LNCaP clone FGC (cell line): ENCODE measurements around the gene FCN1.

ENCODE experiments used
- DNase-seq: peaks from one replicate; pipeline ENCODE4 v3.0.0-alpha.2; 2011; ENCODE audit warnings: low read depth
- H3K4me3 ChIP-seq: 2 replicates; pipeline ENCODE4 v1.5.1; 2011; ENCODE audit warnings: mild to moderate bottlenecking, low read depth, low read length, control low read depth
- CTCF ChIP-seq: IDR thresholded peaks from 2 replicates; pipeline ENCODE4 v1.5.1; 2012; ENCODE audit warnings: mild to moderate bottlenecking; ENCODE audit not compliant: control insufficient read depth, insufficient read depth; ENCODE audit errors: extremely low read depth

Gene FCN1

GRCh38 chr9:134908524-134909309 lies 9.0 kb downstream of the FCN1 start:
- no peak overlapping the region for H3K4me3 ChIP-seq
- DNase-seq, result no peak
- TF ChIP-seq CTCF, result no peak

GRCh38 chr9:134902936-134903335 lies 14.8 kb downstream of the FCN1 start:
- no peak for TF ChIP-seq CTCF
- H3K4me3 ChIP-seq, result no peak overlapping the region
- DNase-seq, result no peak

GRCh38 chr9:134899818-134900217 lies 17.9 kb downstream of the FCN1 start:
- DNase-seq, result no peak
- H3K4me3 ChIP-seq, result no peak overlapping the region
- TF ChIP-seq CTCF, result peak; percentile 17; the same call in 1 of the 2 replicates

- no peak for DNase-seq
- TF ChIP-seq CTCF, result no peak
- H3K4me3 ChIP-seq, result no peak overlapping the region
Observed at GRCh38 chr9:134899168-134899567, 18.5 kb downstream of the FCN1 start.

GRCh38 chr9:134898319-134898718 lies 19.4 kb downstream of the FCN1 start:
- TF ChIP-seq CTCF, result no peak
- H3K4me3 ChIP-seq, result no peak overlapping the region
- DNase-seq, result no peak

GRCh38 chr9:134897584-134898170 lies 20.0 kb downstream of the FCN1 start:
- no peak for TF ChIP-seq CTCF
- H3K4me3 ChIP-seq, result no peak overlapping the region
- DNase-seq, result no peak
